ENCODE measurements around the gene HMCN1.

HMCN1 gene

DNA sequence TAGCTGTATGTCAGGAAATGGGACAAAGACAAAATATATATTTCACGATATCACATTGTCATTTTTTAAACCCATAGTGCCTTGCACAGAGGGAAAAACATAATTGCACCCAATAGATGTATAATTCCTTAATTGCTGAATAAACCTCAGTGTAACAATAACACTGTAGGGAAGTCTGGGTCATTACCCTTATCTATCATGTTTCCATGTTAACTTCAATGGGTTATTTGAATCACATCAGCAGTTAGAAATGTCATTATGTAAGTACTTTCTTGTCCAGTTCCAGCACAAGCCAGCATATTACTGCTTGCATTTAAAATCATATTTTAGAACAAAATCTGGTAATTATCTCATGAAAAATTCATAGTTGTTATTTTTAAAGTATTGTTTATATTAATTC lies 222.7 kb downstream of the HMCN1 start:
- no peak for ATAC-seq
- DNase-seq, result no peak

DNA sequence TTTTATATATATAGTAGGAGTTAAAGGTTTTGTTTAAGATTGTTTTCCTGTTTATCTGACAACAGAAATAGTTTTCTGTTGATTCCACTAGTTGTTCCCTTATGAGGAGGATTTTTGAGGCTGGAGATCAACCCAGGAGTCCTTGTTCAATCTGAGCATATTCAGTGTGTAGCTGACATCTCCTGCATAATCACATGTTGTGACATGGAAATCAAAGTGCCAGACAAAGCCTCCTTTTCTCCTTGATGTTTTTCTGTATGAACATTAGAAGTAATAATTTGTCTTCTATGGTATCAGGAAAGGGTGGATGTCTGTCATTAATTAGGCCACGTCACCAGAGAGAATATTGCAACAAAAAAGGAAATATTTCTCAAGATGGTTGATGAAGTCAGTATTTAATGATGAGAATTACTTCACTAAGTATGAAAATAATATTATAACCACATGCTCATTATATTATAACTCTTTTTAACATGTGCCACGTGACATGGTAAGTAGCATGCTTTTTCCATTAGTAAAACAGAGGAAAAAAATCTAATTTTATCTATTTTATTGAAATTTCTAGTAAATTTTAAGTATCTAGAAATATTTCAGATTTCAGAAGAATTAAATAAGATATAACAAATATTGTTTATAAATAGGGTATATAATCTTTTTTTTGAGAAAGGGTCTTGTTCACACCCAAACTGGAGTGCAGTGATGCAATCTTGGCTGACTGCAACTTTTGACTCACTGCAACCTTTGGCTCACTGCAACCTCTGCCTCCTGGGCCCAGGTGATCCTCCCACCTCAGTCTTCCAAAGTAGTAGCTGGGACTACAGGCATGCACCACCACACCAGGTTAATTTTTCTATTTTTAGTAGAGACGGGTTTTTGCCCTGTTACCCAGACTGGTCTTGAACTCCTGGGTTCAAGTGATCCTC lies 223.5 kb downstream of the HMCN1 start:
- H3K4me3 Mint-ChIP-seq, result no peak overlapping the region
- H3K27me3 Mint-ChIP-seq, result peaks cover 3% of the 10 kb centered on the region
- DNase-seq (no peak), ATAC-seq (no peak)
- no peaks in the 10 kb centered on the region for H3K4me1 Mint-ChIP-seq
- no peaks in the 10 kb centered on the region for H3K36me3 Mint-ChIP-seq (ENCODE audit: low read depth)
- H3K27ac Mint-ChIP-seq, result no peak overlapping the region
- H3K9me3 Mint-ChIP-seq, result no peaks in the 10 kb centered on the region

More for the DNA sequence above, 222.7 kb downstream of the HMCN1 start:
- Mint-ChIP-seq H3K36me3 (ENCODE audit: low read depth) (no peaks in the 10 kb centered on the region), H3K27ac (no peak overlapping the region), H3K27me3 (peaks cover 3% of the 10 kb centered on the region), H3K9me3 (no peaks in the 10 kb centered on the region), H3K4me1 (no peaks in the 10 kb centered on the region), H3K4me3 (no peak overlapping the region)

GRCh38 chr1:185960422-185961321 lies 226.5 kb downstream of the HMCN1 start:
- H3K27me3 Mint-ChIP-seq, result peaks cover 7% of the 10 kb centered on the region
- ATAC-seq (no peak), DNase-seq (no peak)
- H3K4me3 Mint-ChIP-seq, result no peak overlapping the region
- no peaks in the 10 kb centered on the region for H3K9me3 Mint-ChIP-seq
- H3K36me3 Mint-ChIP-seq (ENCODE audit: low read depth), result no peaks in the 10 kb centered on the region
- no peaks in the 10 kb centered on the region for H3K4me1 Mint-ChIP-seq
- H3K27ac Mint-ChIP-seq, result no peak overlapping the region

- no peaks in the 10 kb centered on the region for H3K4me1 Mint-ChIP-seq
- H3K27me3 Mint-ChIP-seq, result peaks cover 7% of the 10 kb centered on the region
- H3K4me3 Mint-ChIP-seq, result no peak overlapping the region
- no peaks in the 10 kb centered on the region for H3K9me3 Mint-ChIP-seq
- no peaks in the 10 kb centered on the region for H3K36me3 Mint-ChIP-seq (ENCODE audit: low read depth)
- H3K27ac Mint-ChIP-seq, result no peak overlapping the region
- DNase-seq (no peak), ATAC-seq (no peak)
These were observed 227.5 kb downstream of the HMCN1 start for GRCh38 chr1:185961664-185962063.

- Mint-ChIP-seq H3K36me3 (ENCODE audit: low read depth) (no peaks in the 10 kb centered on the region), H3K27me3 (peaks cover 6% of the 10 kb centered on the region), H3K27ac (no peak overlapping the region), H3K9me3 (no peaks in the 10 kb centered on the region), H3K4me1 (no peaks in the 10 kb centered on the region), H3K4me3 (no peak overlapping the region)
- no peak for DNase-seq
- no peak for ATAC-seq
These were observed 230.8 kb downstream of the HMCN1 start for GRCh38 chr1:185964946-185965345.

GRCh38 chr1:185965870-185966269 lies 231.7 kb downstream of the HMCN1 start:
- H3K9me3 Mint-ChIP-seq, result no peaks in the 10 kb centered on the region
- DNase-seq (no peak), ATAC-seq (no peak)
- H3K4me3 Mint-ChIP-seq, result no peak overlapping the region
- H3K4me1 Mint-ChIP-seq, result no peaks in the 10 kb centered on the region
- H3K36me3 Mint-ChIP-seq (ENCODE audit: low read depth), result no peaks in the 10 kb centered on the region
- H3K27ac Mint-ChIP-seq, result no peak overlapping the region
- H3K27me3 Mint-ChIP-seq, result peaks cover 6% of the 10 kb centered on the region

GRCh38 chr1:185966471-185966870 lies 232.3 kb downstream of the HMCN1 start:
- no peaks in the 10 kb centered on the region for H3K9me3 Mint-ChIP-seq
- ATAC-seq, result no peak
- H3K27me3 Mint-ChIP-seq, result peaks cover 6% of the 10 kb centered on the region
- no peak overlapping the region for H3K27ac Mint-ChIP-seq
- no peaks in the 10 kb centered on the region for H3K36me3 Mint-ChIP-seq (ENCODE audit: low read depth)
- no peak overlapping the region for H3K4me3 Mint-ChIP-seq
- H3K4me1 Mint-ChIP-seq, result no peaks in the 10 kb centered on the region
- DNase-seq, result no peak

- ATAC-seq (no peak), DNase-seq (no peak)
- H3K9me3 Mint-ChIP-seq, result no peaks in the 10 kb centered on the region
- H3K36me3 Mint-ChIP-seq (ENCODE audit: low read depth), result no peaks in the 10 kb centered on the region
- H3K4me1 Mint-ChIP-seq, result no peaks in the 10 kb centered on the region
- peaks cover 6% of the 10 kb centered on the region for H3K27me3 Mint-ChIP-seq
- H3K27ac Mint-ChIP-seq, result no peak overlapping the region
- H3K4me3 Mint-ChIP-seq, result no peak overlapping the region
These were observed 234.8 kb downstream of the HMCN1 start for GRCh38 chr1:185969028-185969427.

DNA sequence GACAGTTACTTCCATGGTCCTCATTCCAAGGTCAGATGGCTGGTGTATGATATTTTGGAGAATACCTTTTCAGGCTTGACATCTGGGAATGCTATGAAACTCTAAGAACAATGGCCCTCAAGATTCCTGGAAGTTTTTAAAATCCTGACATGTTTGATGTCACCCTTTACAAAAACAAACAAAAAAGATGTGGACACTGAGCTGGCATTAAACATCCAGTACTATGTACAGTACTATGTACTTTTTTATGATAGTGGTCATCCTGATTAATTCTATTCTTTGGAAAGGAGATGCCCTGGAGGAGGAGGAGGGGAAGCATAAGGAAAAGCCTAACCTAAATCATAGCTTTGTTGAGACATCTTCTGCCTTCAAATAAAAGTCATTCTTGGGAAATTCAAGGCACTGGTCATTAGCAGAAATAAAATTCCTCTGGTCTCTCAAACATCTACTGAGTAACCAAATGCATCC lies 235.4 kb downstream of the HMCN1 start:
- Mint-ChIP-seq H3K36me3 (ENCODE audit: low read depth) (no peaks in the 10 kb centered on the region), H3K27me3 (peaks cover 3% of the 10 kb centered on the region), H3K27ac (no peak overlapping the region), H3K4me3 (no peak overlapping the region), H3K9me3 (no peaks in the 10 kb centered on the region), H3K4me1 (no peaks in the 10 kb centered on the region)
- ATAC-seq (no peak), DNase-seq (no peak)

GRCh38 chr1:185971688-185972087 lies 237.5 kb downstream of the HMCN1 start:
- no peaks in the 10 kb centered on the region for H3K9me3 Mint-ChIP-seq
- no peak overlapping the region for H3K4me3 Mint-ChIP-seq
- H3K4me1 Mint-ChIP-seq, result no peaks in the 10 kb centered on the region
- DNase-seq (no peak), ATAC-seq (no peak)
- peaks cover 5% of the 10 kb centered on the region for H3K27me3 Mint-ChIP-seq
- H3K27ac Mint-ChIP-seq, result no peak overlapping the region
- H3K36me3 Mint-ChIP-seq (ENCODE audit: low read depth), result no peaks in the 10 kb centered on the region

DNA sequence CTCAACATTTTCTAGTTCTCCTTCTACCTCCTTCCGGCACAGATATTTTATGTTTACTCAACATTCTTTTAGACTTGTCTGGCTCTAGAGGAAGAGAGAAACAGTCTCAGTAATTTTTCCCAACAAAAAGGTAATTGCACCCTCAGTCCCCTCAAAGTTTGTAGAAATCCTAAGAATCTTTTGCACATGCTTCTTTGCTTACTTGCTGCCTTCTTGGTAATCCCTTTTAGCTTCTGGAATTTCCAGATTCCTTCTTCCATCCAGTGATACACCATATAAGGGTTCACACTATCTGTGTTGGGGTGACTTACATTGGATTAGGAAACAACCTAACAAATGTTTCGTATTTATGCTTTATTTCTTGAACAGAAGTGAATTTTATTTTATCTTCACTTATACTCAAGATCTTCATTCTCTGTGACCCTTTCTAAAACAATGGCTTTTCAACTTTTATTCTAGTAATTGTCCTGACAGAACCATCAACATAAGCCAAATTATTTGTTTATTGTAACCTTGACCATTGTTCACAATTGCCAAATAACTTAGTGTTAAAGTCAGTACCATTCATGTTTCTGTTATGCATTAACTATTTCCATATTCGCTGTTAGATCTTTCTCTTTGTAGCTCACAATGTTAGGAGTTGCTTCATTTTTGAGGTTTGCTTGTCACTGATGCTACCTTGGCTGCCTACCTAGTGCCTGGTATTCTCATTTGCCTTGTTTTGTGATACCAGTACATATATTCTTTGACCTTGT lies 238.1 kb downstream of the HMCN1 start:
- H3K36me3 Mint-ChIP-seq (ENCODE audit: low read depth), result no peaks in the 10 kb centered on the region
- H3K4me1 Mint-ChIP-seq, result no peaks in the 10 kb centered on the region
- ATAC-seq (no peak), DNase-seq (no peak)
- no peak overlapping the region for H3K4me3 Mint-ChIP-seq
- H3K9me3 Mint-ChIP-seq, result no peaks in the 10 kb centered on the region
- H3K27me3 Mint-ChIP-seq, result peaks cover 5% of the 10 kb centered on the region
- no peak overlapping the region for H3K27ac Mint-ChIP-seq

- H3K36me3 Mint-ChIP-seq (ENCODE audit: low read depth), result no peaks in the 10 kb centered on the region
- H3K27ac Mint-ChIP-seq, result no peak overlapping the region
- no peaks in the 10 kb centered on the region for H3K9me3 Mint-ChIP-seq
- H3K27me3 Mint-ChIP-seq, result peaks cover 5% of the 10 kb centered on the region
- ATAC-seq, result no peak
- H3K4me3 Mint-ChIP-seq, result no peak overlapping the region
- H3K4me1 Mint-ChIP-seq, result no peaks in the 10 kb centered on the region
- DNase-seq, result no peak
These were observed 239.5 kb downstream of the HMCN1 start for GRCh38 chr1:185973645-185974044.

DNA sequence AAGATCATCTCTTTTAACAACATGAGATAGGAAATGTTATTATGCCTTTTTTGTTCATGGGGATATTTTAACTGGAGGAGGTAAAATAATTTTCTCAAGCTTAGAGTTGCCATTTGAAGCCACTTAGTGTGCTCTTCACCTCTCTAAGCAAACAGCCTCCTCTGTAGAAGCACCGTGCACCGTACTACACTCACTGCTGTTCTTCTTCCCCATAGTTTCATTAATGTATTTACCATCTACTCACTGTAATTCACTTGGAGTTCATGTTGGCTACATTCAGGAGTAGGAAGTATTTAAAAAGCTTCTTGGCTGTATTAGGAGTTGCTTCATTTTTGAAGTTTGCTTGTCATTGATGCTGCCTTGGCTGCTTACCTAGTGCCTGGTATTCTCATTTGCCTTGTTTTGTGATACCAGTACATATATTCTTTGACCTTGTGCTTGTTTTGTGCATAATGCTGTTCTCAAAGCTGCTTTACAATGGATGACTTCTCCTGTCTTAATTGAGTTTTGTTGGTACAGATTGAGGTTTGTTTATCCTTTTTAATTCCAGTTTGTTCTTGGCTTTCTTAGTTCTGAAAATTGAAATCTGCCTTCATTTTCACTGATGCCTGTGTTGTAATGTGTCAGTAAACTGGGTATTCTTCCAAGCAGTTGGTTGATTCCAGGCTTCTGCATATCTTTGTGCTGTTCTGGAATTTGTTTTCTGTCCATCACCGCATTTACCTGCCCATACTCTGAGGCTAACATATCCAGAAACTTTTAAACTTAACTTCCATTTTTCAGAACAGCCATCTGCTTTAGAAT lies 240.4 kb downstream of the HMCN1 start:
- DNase-seq, result no peak
- no peaks in the 10 kb centered on the region for H3K9me3 Mint-ChIP-seq
- no peaks in the 10 kb centered on the region for H3K36me3 Mint-ChIP-seq (ENCODE audit: low read depth)
- no peak for ATAC-seq
- no peaks in the 10 kb centered on the region for H3K4me1 Mint-ChIP-seq
- peaks cover 3% of the 10 kb centered on the region for H3K27me3 Mint-ChIP-seq
- no peak overlapping the region for H3K4me3 Mint-ChIP-seq
- H3K27ac Mint-ChIP-seq, result no peak overlapping the region

DNA sequence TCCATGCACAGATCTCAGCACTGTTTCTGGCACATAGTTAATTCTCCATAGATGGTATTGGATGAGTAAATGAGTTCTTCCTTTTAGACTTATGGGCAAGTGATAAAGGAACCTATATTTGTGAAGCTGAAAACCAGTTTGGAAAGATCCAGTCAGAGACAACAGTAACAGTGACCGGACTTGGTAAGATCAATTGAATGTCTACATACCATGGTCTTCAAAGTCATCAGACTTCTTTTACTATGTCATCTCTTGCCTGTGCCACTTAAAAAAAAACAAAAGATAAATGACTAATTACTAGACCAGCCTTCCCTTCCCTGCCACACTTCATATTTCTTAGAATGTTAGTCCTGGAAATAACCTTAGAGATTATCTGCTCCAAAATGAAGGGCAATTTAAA lies 246.7 kb downstream of the HMCN1 start:
- Mint-ChIP-seq H3K36me3 (ENCODE audit: low read depth) (no peaks in the 10 kb centered on the region), H3K27me3 (peaks cover 2% of the 10 kb centered on the region), H3K4me3 (no peak overlapping the region), H3K27ac (no peak overlapping the region), H3K9me3 (no peaks in the 10 kb centered on the region), H3K4me1 (no peaks in the 10 kb centered on the region)
- no peak for DNase-seq
- no peak for ATAC-seq
